Measurements from ENCODE around the gene ARHGEF17. TPM values are rescaled to one million over a fixed set of nuclear protein-coding genes. Genes with fewer than 3 reads are reported as not detected.

ARHGEF17 gene
- total RNA-seq, 3 donors from 2014 or later: 0.13 to 0.27 (median 0.13) TPM

GRCh38 chr11:73321604-73322381 lies 13.7 kb downstream of the ARHGEF17 start:
- no peak overlapping the region for H3K4me3 Mint-ChIP-seq
- H3K36me3 Mint-ChIP-seq (ENCODE audit: insufficient read depth): no peaks in the 10 kb centered on the region
- H3K4me1 Mint-ChIP-seq (ENCODE audit: low read depth): peaks cover 8% of the 10 kb centered on the region

GRCh38 chr11:73322382-73323306 lies 14.6 kb downstream of the ARHGEF17 start:
- Mint-ChIP-seq H3K4me1 (ENCODE audit: low read depth) (peaks cover 8% of the 10 kb centered on the region), H3K27me3 (ENCODE audit: low read depth) (no peaks in the 10 kb centered on the region), H3K4me3 (no peak overlapping the region), H3K9me3 (no peaks in the 10 kb centered on the region), H3K36me3 (ENCODE audit: insufficient read depth) (no peaks in the 10 kb centered on the region)
- ATAC-seq (no peak), DNase-seq (no peak)

More at GRCh38 chr11:73321604-73322381, 13.7 kb downstream of the ARHGEF17 start:
- Mint-ChIP-seq H3K27me3 (ENCODE audit: low read depth) (no peaks in the 10 kb centered on the region), H3K9me3 (no peaks in the 10 kb centered on the region)
- ATAC-seq (no peak), DNase-seq (no peak)

GRCh38 chr11:73323464-73323863 lies 15.4 kb downstream of the ARHGEF17 start:
- H3K4me1 Mint-ChIP-seq (ENCODE audit: low read depth): peaks cover 8% of the 10 kb centered on the region
- no peak overlapping the region for H3K4me3 Mint-ChIP-seq
- no peaks in the 10 kb centered on the region for H3K27me3 Mint-ChIP-seq (ENCODE audit: low read depth)
- H3K9me3 Mint-ChIP-seq: no peaks in the 10 kb centered on the region
- no peaks in the 10 kb centered on the region for H3K36me3 Mint-ChIP-seq (ENCODE audit: insufficient read depth)
- ATAC-seq (no peak), DNase-seq (no peak)

GRCh38 chr11:73324116-73324515 lies 16.0 kb downstream of the ARHGEF17 start:
- H3K4me1 Mint-ChIP-seq (ENCODE audit: low read depth): peaks cover 8% of the 10 kb centered on the region
- H3K27me3 Mint-ChIP-seq (ENCODE audit: low read depth): no peaks in the 10 kb centered on the region
- no peak overlapping the region for H3K4me3 Mint-ChIP-seq
- no peaks in the 10 kb centered on the region for H3K36me3 Mint-ChIP-seq (ENCODE audit: insufficient read depth)
- no peak for ATAC-seq
- no peak for DNase-seq
- H3K9me3 Mint-ChIP-seq: no peaks in the 10 kb centered on the region

- no peak overlapping the region for H3K4me3 Mint-ChIP-seq
- H3K9me3 Mint-ChIP-seq: no peaks in the 10 kb centered on the region
- DNase-seq (no peak), ATAC-seq (no peak)
- peaks cover 8% of the 10 kb centered on the region for H3K4me1 Mint-ChIP-seq (ENCODE audit: low read depth)
- no peaks in the 10 kb centered on the region for H3K27me3 Mint-ChIP-seq (ENCODE audit: low read depth)
- H3K36me3 Mint-ChIP-seq (ENCODE audit: insufficient read depth): no peaks in the 10 kb centered on the region
These were observed 16.6 kb downstream of the ARHGEF17 start for GRCh38 chr11:73324665-73325035.

- H3K27me3 Mint-ChIP-seq (ENCODE audit: low read depth): no peaks in the 10 kb centered on the region
- H3K4me1 Mint-ChIP-seq (ENCODE audit: low read depth): peaks cover 8% of the 10 kb centered on the region
- H3K4me3 Mint-ChIP-seq: no peak overlapping the region
- ATAC-seq (no peak), DNase-seq (no peak)
- no peaks in the 10 kb centered on the region for H3K9me3 Mint-ChIP-seq
- no peaks in the 10 kb centered on the region for H3K36me3 Mint-ChIP-seq (ENCODE audit: insufficient read depth)
These were observed 17.2 kb downstream of the ARHGEF17 start for GRCh38 chr11:73325036-73325981.

DNA sequence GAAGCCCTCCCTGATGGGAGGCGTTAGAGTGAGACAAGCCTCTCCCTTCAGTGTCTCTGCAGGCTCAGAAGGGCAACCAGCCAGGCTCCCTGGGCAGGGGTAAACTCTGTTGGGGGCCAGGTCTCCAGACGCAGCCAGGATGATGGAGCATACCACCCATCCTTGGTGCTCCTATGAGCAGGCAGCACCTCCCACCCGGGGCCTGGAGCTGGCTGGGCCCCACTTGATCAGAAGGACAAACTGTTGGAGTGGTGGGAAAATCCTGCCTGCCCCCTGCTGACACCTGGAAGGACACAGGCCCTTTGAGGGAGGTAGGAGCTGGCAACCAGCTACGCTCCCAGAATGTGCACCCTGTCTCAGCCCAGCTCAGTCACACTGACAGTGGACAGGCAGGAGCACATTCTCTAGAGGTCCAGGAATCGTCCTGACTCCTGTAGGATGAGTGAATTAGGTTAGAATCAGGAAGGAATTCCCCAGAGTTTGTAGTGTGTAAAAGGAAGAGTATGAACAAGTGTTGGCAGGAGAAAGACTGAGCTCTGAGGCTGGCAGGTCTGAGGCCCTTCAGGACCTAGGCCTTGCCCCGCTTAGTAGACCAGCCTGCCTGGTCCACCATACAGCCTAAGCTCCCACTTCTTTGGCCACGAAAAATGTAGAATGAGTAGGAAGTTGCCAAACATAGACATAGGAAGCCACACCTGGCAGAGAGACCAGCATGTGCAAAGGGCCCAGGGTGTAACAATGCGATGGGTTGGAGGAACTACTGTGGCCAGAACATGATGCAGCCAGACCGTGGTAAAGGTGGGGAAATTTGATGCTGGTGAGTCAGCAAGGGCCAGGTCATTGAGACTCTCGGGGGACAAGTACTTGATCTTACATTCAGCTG lies 19.1 kb downstream of the ARHGEF17 start:
- Mint-ChIP-seq H3K9me3 (no peaks in the 10 kb centered on the region), H3K4me3 (no peak overlapping the region), H3K36me3 (ENCODE audit: insufficient read depth) (no peaks in the 10 kb centered on the region), H3K27me3 (ENCODE audit: low read depth) (no peaks in the 10 kb centered on the region), H3K4me1 (ENCODE audit: low read depth) (peaks cover 2% of the 10 kb centered on the region)
- peak in 1 of 2 donors; percentile 56 for ATAC-seq
- no peak for DNase-seq

DNA sequence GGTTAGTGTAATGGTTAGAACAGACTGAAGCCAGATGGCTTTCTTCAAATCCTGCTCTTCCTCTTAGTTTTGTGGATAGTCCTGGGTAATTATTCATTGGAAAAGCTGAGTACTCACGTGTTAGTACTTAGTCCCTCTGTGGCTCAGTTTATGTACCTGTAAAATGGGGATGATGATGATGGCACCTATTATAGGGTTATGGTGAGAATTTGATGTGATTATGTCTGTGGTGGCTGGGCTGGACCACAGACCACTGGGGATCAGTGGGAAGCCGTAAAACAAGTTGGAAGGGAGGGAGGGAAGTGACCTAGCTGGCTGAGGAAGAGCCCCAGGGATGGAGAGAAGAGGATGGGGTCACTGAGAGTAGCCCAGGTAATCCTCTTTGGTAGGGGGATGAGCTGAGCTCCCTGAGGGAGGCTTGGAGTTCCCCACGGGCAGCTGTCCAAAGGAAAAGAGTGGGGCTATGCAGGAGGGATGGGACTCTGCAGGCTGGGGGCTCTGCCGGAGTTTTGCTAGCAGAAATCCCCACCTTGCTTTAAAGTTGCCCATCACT lies 19.8 kb downstream of the ARHGEF17 start:
- no peaks in the 10 kb centered on the region for H3K9me3 Mint-ChIP-seq
- no peaks in the 10 kb centered on the region for H3K36me3 Mint-ChIP-seq (ENCODE audit: insufficient read depth)
- no peaks in the 10 kb centered on the region for H3K4me1 Mint-ChIP-seq (ENCODE audit: low read depth)
- ATAC-seq (no peak), DNase-seq (no peak)
- H3K4me3 Mint-ChIP-seq: no peak overlapping the region
- H3K27me3 Mint-ChIP-seq (ENCODE audit: low read depth): no peaks in the 10 kb centered on the region

- DNase-seq (no peak), ATAC-seq (no peak)
- Mint-ChIP-seq H3K4me1 (ENCODE audit: low read depth) (no peaks in the 10 kb centered on the region), H3K27me3 (ENCODE audit: low read depth) (no peaks in the 10 kb centered on the region), H3K9me3 (no peaks in the 10 kb centered on the region), H3K36me3 (ENCODE audit: insufficient read depth) (no peaks in the 10 kb centered on the region), H3K4me3 (no peak overlapping the region)
These were observed 22.6 kb downstream of the ARHGEF17 start for GRCh38 chr11:73330569-73331093.

- Mint-ChIP-seq H3K4me1 (ENCODE audit: low read depth) (no peaks in the 10 kb centered on the region), H3K36me3 (ENCODE audit: insufficient read depth) (no peaks in the 10 kb centered on the region), H3K9me3 (no peaks in the 10 kb centered on the region), H3K27me3 (ENCODE audit: low read depth) (no peaks in the 10 kb centered on the region), H3K4me3 (no peak overlapping the region)
- ATAC-seq (no peak), DNase-seq (no peak)
These were observed 23.3 kb downstream of the ARHGEF17 start for GRCh38 chr11:73331138-73331916.

- Mint-ChIP-seq H3K4me1 (ENCODE audit: low read depth) (no peaks in the 10 kb centered on the region), H3K36me3 (ENCODE audit: insufficient read depth) (no peaks in the 10 kb centered on the region), H3K27me3 (ENCODE audit: low read depth) (no peaks in the 10 kb centered on the region), H3K4me3 (no peak overlapping the region), H3K9me3 (no peaks in the 10 kb centered on the region)
- DNase-seq (no peak), ATAC-seq (no peak)
These were observed 25.1 kb downstream of the ARHGEF17 start for GRCh38 chr11:73333173-73333572.

DNA sequence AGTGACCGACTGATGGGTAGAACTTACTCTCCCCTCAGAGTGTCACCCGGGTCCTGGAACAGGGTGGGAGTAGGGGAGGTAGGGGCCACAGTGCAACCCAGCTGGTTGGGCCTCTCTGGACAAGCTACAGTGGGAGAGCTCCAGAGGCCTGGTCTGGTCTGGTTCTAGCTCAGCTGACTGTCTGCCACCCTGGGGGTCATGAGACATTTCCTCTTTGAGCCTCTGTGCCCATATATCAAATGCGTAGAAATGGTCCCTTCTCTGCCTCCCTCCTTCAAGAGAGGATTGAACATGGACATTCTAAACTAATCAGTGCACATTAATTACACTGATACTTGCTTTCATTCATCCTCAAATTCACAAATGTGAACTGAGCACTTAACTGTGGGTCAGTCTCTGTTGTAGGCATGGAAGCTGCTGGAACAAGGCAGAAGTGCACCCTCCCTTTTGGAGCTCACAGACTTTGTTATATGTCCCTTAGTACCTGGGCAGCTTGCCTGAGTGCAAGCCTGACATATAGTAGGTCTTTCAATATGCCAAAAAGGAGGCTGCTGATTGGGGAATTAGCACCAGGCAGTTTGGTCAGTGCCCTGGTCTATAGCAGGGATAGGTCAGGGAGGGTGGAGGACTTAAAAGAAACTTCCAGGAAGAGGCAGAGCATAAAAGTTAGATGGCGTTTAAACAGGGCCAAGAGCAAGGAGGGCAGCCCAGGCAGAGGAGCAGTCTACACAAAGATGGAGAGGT lies 25.7 kb downstream of the ARHGEF17 start:
- Mint-ChIP-seq H3K4me3 (no peak overlapping the region), H3K27me3 (ENCODE audit: low read depth) (no peaks in the 10 kb centered on the region)
- no peak for ATAC-seq

More for the DNA sequence above, 25.7 kb downstream of the ARHGEF17 start:
- H3K36me3 Mint-ChIP-seq (ENCODE audit: insufficient read depth): no peaks in the 10 kb centered on the region
- no peak for DNase-seq
- no peaks in the 10 kb centered on the region for H3K9me3 Mint-ChIP-seq
- H3K4me1 Mint-ChIP-seq (ENCODE audit: low read depth): no peaks in the 10 kb centered on the region
